ENCODE measurements around the gene ABHD2. TPM values are rescaled to one million over a fixed set of nuclear protein-coding genes. Genes with fewer than 3 reads are reported as not detected.

Gene ABHD2
- total and polyA plus RNA-seq, 2 experiments from 2014 or later, result 5.2 to 15.2 TPM

- TF ChIP-seq EZH2 (IDR thresholded peaks at IDR 0.05; ENCODE audit: low read depth, unreplicated experiment) (no peak), ZNF331 (CRISPR knock-in tag; IDR thresholded peaks at IDR 0.05; ENCODE audit: low read depth) (no peak), JUNB (IDR thresholded peaks at IDR 0.05; ENCODE audit: unreplicated experiment) (no peak), EZH2phosphoT487 (IDR thresholded peaks at IDR 0.05; ENCODE audit: unreplicated experiment) (no peak)
These were observed 56.2 kb downstream of the ABHD2 start (continued) for GRCh38 chr15:89144491-89144890.

- Histone ChIP-seq H4K20me1 (replicated peaks; ENCODE audit: insufficient read depth) (no peaks in the 10 kb centered on the region), H3K27ac (ENCODE audit: low read depth) (no peak overlapping the region), H3K79me2 (replicated peaks; ENCODE audit: insufficient read depth) (no peaks in the 10 kb centered on the region), H3K4me3 (no peak overlapping the region), H3K4me1 (ENCODE audit: insufficient read depth) (peaks cover 7% of the 10 kb centered on the region; the same call in 1 of the 2 replicates), H3K4me2 (no peak overlapping the region), H3K9me2 (ENCODE audit: insufficient read depth) (no peaks in the 10 kb centered on the region), H3K36me3 (ENCODE audit: insufficient read depth) (no peaks in the 10 kb centered on the region), H3F3A (replicated peaks; ENCODE audit: low read depth) (no peaks in the 10 kb centered on the region), H3K27me3 (ENCODE audit: insufficient read depth) (no peaks in the 10 kb centered on the region), H2AFZ (no peak overlapping the region)
- H3K36me3 Mint-ChIP-seq (ENCODE audit: low read depth), result peaks cover under 1% of the 10 kb centered on the region; the same call in 1 of the 3 replicates
- H3K27ac Mint-ChIP-seq, result no peak overlapping the region
- H3K4me1 Mint-ChIP-seq, result peaks cover 22% of the 10 kb centered on the region
- no peak for DNase-seq (ENCODE audit: low spot score)
- TF ChIP-seq NANOG (IDR thresholded peaks at IDR 0.05; ENCODE audit: borderline replicate concordance) (no peak), ZNF114 (CRISPR knock-in tag; IDR thresholded peaks at IDR 0.05) (no peak), ZNF462 (CRISPR knock-in tag; IDR thresholded peaks at IDR 0.05) (no peak)
- H3K27me3 Mint-ChIP-seq (ENCODE audit: insufficient read depth, low read depth, poor library complexity), result peaks cover 4% of the 10 kb centered on the region
- no peaks in the 10 kb centered on the region for H3K9me3 Mint-ChIP-seq
- no peak for ATAC-seq
- no peak overlapping the region for H3K4me3 Mint-ChIP-seq
These were observed 58.1 kb downstream of the ABHD2 start for GRCh38 chr15:89146366-89146765.

All from GM23338 (cell line).